Medulla oblongata (tissue), 1 donor: ENCODE data around the gene IZUMO4.

ENCODE experiments used
- DNase-seq: peaks from one replicate; pipeline ENCODE4 v3.0.0-alpha.2; 2015; ENCODE audit errors: extremely low spot score

Gene IZUMO4

GRCh38 chr19:2148482-2149135 is 51.9 kb downstream of the IZUMO4 start:
- no peak for DNase-seq
